GM21825 (cell line): ENCODE results near the gene SAMD4B.

ENCODE experiments used
- ATAC-seq: cut with Tn5 transposase; IDR thresholded peaks from one replicate; pipeline ENCODE4 v1.9.1; 2021; ENCODE audit warnings: mild to moderate bottlenecking, moderate library complexity; ENCODE audit not compliant: unreplicated experiment

The SAMD4B gene

DNA sequence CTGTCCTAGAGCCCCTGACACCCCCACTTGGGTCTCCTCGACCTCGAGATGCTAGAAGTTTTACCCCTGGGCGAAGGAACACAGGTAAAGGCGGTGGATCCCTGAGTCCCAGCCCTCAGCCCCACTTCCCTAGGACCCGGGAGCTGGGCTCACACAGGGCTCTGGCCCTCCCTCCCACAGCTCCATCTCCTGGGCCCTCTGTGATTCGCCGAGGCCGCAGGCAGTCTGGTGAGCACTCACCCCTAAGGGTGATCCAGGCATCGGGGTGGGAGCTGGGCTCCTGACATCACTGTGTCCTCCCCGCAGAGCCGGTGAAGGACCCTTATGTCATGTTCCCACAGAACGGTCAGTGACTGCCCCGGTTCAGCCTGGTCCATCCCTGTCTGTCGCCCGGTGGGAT lies 78.5 kb downstream of the SAMD4B start:
- no peak for ATAC-seq

DNA sequence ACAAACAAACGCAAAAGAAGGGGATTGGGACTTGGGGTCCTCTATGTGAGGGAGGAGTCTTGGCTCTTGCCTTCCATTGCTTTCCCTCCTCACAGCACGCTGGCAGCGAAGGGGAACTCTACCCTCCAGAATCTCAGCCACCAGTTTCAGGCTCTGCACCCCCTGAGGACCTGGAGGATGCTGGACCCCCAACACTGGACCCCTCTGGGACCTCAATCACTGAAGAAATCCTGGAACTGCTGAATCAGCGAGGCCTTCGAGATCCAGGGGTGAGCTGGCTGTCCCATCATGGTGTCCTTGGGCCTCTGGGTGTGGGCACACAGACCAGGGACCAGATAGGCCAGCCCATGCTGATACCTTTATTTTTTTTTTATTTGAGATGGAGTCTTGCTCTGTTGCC lies 79.8 kb downstream of the SAMD4B start:
- ATAC-seq, result no peak

- ATAC-seq, result no peak
Observed at GRCh38 chr19:39423258-39424086, 81.3 kb downstream of the SAMD4B start.

DNA sequence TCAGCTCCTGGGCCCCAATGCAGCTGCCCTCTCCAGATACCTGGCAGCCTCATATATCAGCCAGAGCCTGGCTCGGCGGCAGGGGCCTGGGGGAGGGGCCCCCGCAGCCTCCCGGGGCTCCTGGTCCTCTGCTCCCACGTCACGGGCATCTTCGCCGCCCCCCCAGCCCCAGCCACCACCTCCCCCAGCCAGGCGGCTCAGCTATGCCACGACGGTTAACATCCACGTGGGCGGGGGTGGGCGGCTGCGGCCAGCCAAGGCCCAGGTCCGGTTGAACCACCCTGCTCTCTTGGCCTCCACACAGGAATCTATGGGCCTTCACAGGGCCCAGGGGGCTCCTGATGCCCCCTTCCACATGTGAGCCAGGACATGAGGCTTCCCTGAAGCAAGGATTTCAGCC lies 82.7 kb downstream of the SAMD4B start:
- ATAC-seq, result no peak

DNA sequence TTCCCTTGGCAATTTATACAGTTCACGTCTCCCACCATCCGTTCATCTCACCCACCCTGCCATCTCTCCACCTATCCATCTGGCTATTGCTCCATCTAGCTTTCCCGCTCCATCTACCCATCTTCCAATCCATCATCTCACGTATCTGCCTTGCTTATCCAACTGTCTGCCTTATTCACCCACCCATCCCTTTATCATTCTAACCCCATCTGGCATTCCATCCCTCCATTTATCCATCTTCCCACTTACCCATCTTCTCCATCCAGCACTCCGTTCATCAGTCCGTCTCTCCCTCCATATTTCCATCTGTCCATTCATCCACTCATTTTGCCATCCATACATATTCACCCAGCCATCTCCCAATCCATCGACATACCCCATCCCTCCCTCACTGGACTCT lies 83.5 kb downstream of the SAMD4B start:
- no peak for ATAC-seq

- no peak for ATAC-seq
Observed at GRCh38 chr19:39426170-39426569, 83.9 kb downstream of the SAMD4B start.

- ATAC-seq, result no peak
Observed at GRCh38 chr19:39427707-39428106, 85.5 kb downstream of the SAMD4B start.

GRCh38 chr19:39428283-39429112 lies 86.3 kb downstream of the SAMD4B start:
- no peak for ATAC-seq

DNA sequence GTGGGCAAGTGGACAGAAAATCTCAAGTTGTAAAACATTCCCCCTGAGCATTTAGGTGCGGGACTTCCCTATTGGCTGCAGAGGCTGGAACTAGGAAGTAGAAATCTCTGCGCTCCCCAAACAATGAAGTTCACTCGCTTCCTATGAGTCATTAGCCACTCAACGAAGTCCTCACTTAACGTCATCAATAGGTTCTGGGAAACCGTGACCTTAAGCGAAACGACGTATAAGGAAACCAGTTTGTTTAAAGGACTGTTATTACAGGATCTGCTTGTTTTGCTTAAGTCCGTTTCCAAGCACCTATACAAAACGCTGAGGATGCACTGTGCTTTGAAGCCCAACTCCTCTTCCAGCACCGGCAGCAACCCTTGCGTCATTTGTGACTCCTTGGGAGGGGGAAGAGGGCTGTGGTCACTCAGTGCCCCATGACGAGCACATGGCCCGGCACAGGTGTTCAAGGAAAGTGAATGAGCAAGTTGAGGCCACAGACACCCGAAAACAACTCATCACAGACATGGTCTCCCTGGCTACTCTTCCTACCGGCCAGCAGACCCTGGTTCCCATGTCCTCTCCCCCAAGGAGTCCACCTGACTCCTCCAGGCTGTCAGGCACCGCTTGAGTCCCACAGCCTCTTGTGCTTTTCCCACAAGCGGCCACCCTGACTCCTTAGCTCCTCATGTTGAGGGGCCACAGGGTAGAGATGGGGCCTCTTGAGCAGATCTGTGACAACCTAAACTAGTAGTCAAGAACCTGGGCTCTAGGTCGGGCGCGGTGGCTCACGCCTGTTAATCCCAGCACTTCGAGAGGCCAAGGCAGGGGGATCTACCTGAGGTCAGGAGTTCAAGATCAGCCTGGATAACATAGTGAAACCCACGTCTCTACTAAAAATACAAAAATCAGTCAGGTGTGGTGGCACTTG lies 88.7 kb downstream of the SAMD4B start:
- ATAC-seq, result no peak

- no peak for ATAC-seq
Observed at GRCh38 chr19:39432677-39433025, 90.4 kb downstream of the SAMD4B start.

DNA sequence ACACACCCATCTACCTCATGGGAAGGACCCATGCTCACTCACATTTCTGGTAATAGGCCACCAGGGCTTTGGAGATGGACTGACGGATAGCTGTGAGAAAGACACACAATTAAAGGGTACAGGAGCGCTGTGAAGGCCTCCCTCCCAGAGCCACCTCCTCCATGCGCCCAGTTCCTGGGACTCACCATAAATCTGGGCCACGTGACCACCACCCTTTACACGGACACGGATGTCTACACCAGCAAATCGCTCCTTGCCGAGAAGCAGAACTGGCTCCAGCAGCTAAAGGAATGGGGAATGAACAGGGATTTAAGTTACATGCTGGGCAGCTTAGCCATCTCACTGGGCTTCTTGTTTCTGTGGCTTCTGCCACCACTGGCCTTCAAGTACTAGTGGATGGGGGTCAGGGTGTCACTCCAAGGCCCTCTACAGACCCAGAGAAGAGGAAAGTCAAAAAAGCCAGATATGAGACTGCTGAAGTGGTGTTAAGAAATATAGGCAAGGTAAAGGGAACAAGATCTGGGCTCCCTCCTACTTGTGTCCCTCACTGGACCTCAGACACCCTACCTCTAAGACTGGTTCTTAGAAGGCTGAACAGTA lies 91.4 kb downstream of the SAMD4B start:
- no peak for ATAC-seq

DNA sequence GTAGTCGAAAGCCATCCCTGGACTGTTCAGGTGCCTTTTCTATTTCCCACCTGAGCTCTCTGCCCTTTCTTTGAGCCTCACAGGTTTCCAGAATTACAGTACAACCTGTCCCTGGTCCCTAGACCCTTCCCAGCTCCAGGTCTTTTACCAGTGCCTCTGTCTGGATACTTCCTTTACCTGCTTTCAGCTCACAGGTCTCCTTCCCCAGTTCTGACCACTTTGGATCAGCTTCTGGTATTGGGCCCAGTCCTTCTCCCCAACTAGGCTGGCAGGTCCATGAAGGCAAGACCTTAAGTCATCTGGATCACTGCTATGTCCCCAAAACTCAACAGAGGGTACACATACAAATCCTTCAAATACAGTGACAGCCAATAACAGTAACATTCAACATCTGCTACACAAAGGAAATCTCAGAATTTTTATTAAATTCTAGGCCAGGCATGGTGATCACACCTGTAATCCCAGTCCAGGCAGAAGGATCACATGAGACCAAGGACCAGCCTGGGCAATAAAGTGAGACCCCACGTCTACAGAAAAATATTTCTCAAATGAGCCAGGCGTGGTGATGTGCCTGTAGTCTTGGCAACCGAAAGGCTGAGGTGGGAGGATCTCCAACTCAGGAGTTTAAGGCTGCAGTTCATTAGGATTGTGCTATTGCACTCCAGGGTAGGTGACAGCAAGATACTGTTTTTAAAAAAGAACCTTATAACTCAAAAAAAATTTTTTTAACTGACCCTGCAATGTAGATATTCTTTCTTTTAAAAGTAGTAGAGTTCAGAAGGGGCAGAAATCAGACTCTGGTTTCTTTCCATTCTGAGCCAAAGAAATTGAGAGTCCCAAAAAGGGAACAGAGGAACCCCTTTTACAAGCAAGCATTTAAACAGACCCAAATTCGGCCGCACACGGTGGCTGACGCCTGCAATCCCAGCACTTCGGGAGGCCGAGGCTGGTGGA lies 92.2 kb downstream of the SAMD4B start:
- ATAC-seq, result no peak
